ENCODE measurements around the gene NTSR1.

The NTSR1 gene

GRCh38 chr20:62684981-62685380, 23.7 kb upstream of the NTSR1 start:
- no peak for DNase-seq
- Histone ChIP-seq H3K9me3 (ENCODE audit: severe bottlenecking) (peaks cover 8% of the 10 kb centered on the region), H3K27ac (peak overlapping the region; percentile 90), H3K36me3 (no peaks in the 10 kb centered on the region), H3K27me3 (ENCODE audit: insufficient read depth, low read depth, severe bottlenecking) (no peaks in the 10 kb centered on the region), H3K4me3 (ENCODE audit: low read depth, low read length) (no peak overlapping the region)
- TF ChIP-seq, protein P1, sequence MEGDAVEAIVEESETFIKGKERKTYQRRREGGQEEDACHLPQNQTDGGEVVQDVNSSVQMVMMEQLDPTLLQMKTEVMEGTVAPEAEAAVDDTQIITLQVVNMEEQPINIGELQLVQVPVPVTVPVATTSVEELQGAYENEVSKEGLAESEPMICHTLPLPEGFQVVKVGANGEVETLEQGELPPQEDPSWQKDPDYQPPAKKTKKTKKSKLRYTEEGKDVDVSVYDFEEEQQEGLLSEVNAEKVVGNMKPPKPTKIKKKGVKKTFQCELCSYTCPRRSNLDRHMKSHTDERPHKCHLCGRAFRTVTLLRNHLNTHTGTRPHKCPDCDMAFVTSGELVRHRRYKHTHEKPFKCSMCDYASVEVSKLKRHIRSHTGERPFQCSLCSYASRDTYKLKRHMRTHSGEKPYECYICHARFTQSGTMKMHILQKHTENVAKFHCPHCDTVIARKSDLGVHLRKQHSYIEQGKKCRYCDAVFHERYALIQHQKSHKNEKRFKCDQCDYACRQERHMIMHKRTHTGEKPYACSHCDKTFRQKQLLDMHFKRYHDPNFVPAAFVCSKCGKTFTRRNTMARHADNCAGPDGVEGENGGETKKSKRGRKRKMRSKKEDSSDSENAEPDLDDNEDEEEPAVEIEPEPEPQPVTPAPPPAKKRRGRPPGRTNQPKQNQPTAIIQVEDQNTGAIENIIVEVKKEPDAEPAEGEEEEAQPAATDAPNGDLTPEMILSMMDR (IDR thresholded peaks at IDR 0.05; ENCODE audit: low read depth, low read length), result no peak

- TF ChIP-seq, protein P1 (IDR thresholded peaks at IDR 0.05; ENCODE audit: low read depth, low read length), result no peak
- H3K36me3 ChIP-seq, result no peaks in the 10 kb centered on the region
- no peaks in the 10 kb centered on the region for H3K27me3 ChIP-seq (ENCODE audit: insufficient read depth, low read depth, severe bottlenecking)
- H3K9me3 ChIP-seq (ENCODE audit: severe bottlenecking), result no peaks in the 10 kb centered on the region
- peak overlapping the region; percentile 26 for H3K4me3 ChIP-seq (ENCODE audit: low read depth, low read length)
- peak overlapping the region; percentile 90 for H3K27ac ChIP-seq
- peak; percentile 89 for DNase-seq
Measured at GRCh38 chr20:62685781-62686555, 22.7 kb upstream of the NTSR1 start.

- Histone ChIP-seq H3K4me3 (ENCODE audit: low read depth, low read length) (no peak overlapping the region), H3K27me3 (ENCODE audit: insufficient read depth, low read depth, severe bottlenecking) (no peaks in the 10 kb centered on the region), H3K36me3 (no peaks in the 10 kb centered on the region), H3K27ac (peak overlapping the region; percentile 90), H3K9me3 (ENCODE audit: severe bottlenecking) (no peaks in the 10 kb centered on the region)
- DNase-seq, result no peak
- TF ChIP-seq, protein P1 (IDR thresholded peaks at IDR 0.05; ENCODE audit: low read depth, low read length), result no peak
Measured at GRCh38 chr20:62686869-62687830, 21.5 kb upstream of the NTSR1 start.

- H3K4me3 ChIP-seq (ENCODE audit: low read depth, low read length), result no peak overlapping the region
- no peak overlapping the region; the same call in 1 of the 2 replicates for H3K27ac ChIP-seq
- H3K36me3 ChIP-seq, result no peaks in the 10 kb centered on the region
- H3K27me3 ChIP-seq (ENCODE audit: insufficient read depth, low read depth, severe bottlenecking), result no peaks in the 10 kb centered on the region
- no peak for DNase-seq
- TF ChIP-seq, protein P1 (IDR thresholded peaks at IDR 0.05; ENCODE audit: low read depth, low read length), result no peak
- no peaks in the 10 kb centered on the region for H3K9me3 ChIP-seq (ENCODE audit: severe bottlenecking)
Measured at GRCh38 chr20:62688083-62688482, 20.6 kb upstream of the NTSR1 start.

DNA sequence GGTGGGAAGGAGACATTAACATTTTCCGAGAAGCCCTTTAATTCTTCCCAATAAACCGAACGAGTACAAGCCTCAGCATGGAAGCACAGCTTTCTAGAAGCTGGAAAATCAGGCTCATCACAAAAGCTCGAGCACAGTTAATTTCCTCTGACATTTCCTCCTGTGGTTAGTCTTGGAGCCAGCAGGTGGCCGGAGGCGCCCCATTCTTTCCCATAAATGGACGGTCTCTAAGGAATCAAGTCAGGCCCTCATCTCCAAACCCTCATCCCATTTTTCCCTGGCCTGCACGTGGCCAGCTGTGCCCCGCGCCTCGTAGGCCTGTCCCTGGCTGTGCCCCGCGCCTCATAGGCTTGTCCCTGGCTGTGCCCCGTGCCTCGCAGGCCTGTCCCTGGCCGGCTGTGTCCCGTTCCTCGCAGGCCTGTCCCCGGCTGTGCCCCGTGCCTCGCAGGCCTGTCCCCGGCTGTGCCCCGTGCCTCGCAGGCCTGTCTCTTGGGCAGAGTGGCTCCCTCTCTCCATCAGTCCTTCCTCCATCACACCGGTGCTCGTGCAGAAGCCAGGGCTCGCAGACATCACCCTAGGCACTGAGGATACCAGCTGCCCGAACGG, 19.7 kb upstream of the NTSR1 start:
- TF ChIP-seq, protein P1 (IDR thresholded peaks at IDR 0.05; ENCODE audit: low read depth, low read length), result peak; percentile 34; the same call in 1 of the 2 replicates
- Histone ChIP-seq H3K4me3 (ENCODE audit: low read depth, low read length) (no peak overlapping the region), H3K27me3 (ENCODE audit: insufficient read depth, low read depth, severe bottlenecking) (no peaks in the 10 kb centered on the region), H3K9me3 (ENCODE audit: severe bottlenecking) (no peaks in the 10 kb centered on the region), H3K36me3 (no peaks in the 10 kb centered on the region), H3K27ac (peak overlapping the region; percentile 37)
- DNase-seq, result no peak
